Measurements from ENCODE around the gene LRP6. TPM values are rescaled to one million over a fixed set of nuclear protein-coding genes. Genes with fewer than 3 reads are reported as not detected.

The LRP6 gene
- total RNA-seq, 1 donor from 2014 or later: 40.9 TPM

DNA sequence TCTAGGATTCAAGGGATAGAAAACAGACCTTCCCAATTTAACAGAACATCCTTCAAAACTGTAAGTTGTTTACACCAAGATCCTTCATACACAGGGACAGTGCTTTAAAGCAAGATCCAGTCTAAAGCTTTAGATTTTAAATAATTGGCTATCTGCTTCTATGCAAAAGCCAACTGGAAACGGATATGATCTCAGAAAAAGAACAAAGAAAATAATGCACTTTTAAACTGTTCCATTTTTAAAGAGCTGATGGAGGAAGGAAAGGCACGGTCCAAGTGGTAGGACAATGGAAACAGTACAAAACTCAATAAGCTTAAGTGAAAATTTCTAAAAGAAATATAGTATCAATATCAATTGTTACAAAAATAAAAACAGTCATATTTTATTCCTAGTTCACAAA is 27.7 kb downstream of the LRP6 start:
- peaks cover 73% of the 10 kb centered on the region for H4K20me1 ChIP-seq (ENCODE audit: insufficient read depth, low read length)
- Mint-ChIP-seq H3K4me1 (ENCODE audit: low read depth, unreplicated experiment) (peaks cover 23% of the 10 kb centered on the region), H3K27ac (ENCODE audit: unreplicated experiment) (no peak overlapping the region), H3K4me3 (ENCODE audit: unreplicated experiment) (no peak overlapping the region), H3K36me3 (ENCODE audit: low read depth, unreplicated experiment) (peaks cover 9% of the 10 kb centered on the region), H3K9me3 (ENCODE audit: unreplicated experiment) (no peaks in the 10 kb centered on the region), H3K27me3 (ENCODE audit: low read depth, unreplicated experiment) (no peaks in the 10 kb centered on the region)
- FAIRE-seq (no peak), DNase-seq (ENCODE audit: low read depth) (no peak)
- H3K4me2 ChIP-seq (ENCODE audit: low read length): no peak overlapping the region
- TF ChIP-seq EZH2 (IDR thresholded peaks at IDR 0.05; ENCODE audit: insufficient read depth, low read length): no peak
- TF ChIP-seq, protein P1, sequence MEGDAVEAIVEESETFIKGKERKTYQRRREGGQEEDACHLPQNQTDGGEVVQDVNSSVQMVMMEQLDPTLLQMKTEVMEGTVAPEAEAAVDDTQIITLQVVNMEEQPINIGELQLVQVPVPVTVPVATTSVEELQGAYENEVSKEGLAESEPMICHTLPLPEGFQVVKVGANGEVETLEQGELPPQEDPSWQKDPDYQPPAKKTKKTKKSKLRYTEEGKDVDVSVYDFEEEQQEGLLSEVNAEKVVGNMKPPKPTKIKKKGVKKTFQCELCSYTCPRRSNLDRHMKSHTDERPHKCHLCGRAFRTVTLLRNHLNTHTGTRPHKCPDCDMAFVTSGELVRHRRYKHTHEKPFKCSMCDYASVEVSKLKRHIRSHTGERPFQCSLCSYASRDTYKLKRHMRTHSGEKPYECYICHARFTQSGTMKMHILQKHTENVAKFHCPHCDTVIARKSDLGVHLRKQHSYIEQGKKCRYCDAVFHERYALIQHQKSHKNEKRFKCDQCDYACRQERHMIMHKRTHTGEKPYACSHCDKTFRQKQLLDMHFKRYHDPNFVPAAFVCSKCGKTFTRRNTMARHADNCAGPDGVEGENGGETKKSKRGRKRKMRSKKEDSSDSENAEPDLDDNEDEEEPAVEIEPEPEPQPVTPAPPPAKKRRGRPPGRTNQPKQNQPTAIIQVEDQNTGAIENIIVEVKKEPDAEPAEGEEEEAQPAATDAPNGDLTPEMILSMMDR (IDR thresholded peaks at IDR 0.05; ENCODE audit: insufficient read depth, low read depth, low read length): no peak
- H3K27ac ChIP-seq (ENCODE audit: low read depth, low read length): no peak overlapping the region
- H3K9ac ChIP-seq (ENCODE audit: low read length): no peak overlapping the region
- no peak overlapping the region for H2AFZ ChIP-seq (ENCODE audit: low read depth, low read length)
- no peaks in the 10 kb centered on the region for H3K27me3 ChIP-seq (ENCODE audit: insufficient read depth, low read length)
- H3K9me3 ChIP-seq (ENCODE audit: insufficient read depth, low read depth, low read length): no peaks in the 10 kb centered on the region
- peaks cover 94% of the 10 kb centered on the region for H3K79me2 ChIP-seq (ENCODE audit: insufficient read depth, low read length)
- H3K4me3 ChIP-seq (ENCODE audit: insufficient read depth, low read depth, low read length): no peak overlapping the region
- H3K36me3 ChIP-seq (ENCODE audit: insufficient read depth, low read length): peaks cover 3% of the 10 kb centered on the region
- no peaks in the 10 kb centered on the region for H3K4me1 ChIP-seq (ENCODE audit: insufficient read depth, low read length)

GRCh38 chr12:12238605-12239004 is 28.2 kb downstream of the LRP6 start:
- Histone ChIP-seq H4K20me1 (ENCODE audit: insufficient read depth, low read length) (peaks cover 72% of the 10 kb centered on the region), H3K4me2 (ENCODE audit: low read length) (no peak overlapping the region), H3K4me1 (ENCODE audit: insufficient read depth, low read length) (no peaks in the 10 kb centered on the region), H3K9me3 (ENCODE audit: insufficient read depth, low read depth, low read length) (no peaks in the 10 kb centered on the region), H3K4me3 (ENCODE audit: insufficient read depth, low read depth, low read length) (no peak overlapping the region), H3K27me3 (ENCODE audit: insufficient read depth, low read length) (no peaks in the 10 kb centered on the region), H3K27ac (ENCODE audit: low read depth, low read length) (no peak overlapping the region), H2AFZ (ENCODE audit: low read depth, low read length) (no peak overlapping the region), H3K36me3 (ENCODE audit: insufficient read depth, low read length) (no peaks in the 10 kb centered on the region), H3K9ac (ENCODE audit: low read length) (no peak overlapping the region), H3K79me2 (ENCODE audit: insufficient read depth, low read length) (peaks cover 95% of the 10 kb centered on the region)
- peaks cover 23% of the 10 kb centered on the region for H3K4me1 Mint-ChIP-seq (ENCODE audit: low read depth, unreplicated experiment)
- DNase-seq (ENCODE audit: low read depth) (no peak), FAIRE-seq (no peak)
- H3K9me3 Mint-ChIP-seq (ENCODE audit: unreplicated experiment): no peaks in the 10 kb centered on the region
- H3K27ac Mint-ChIP-seq (ENCODE audit: unreplicated experiment): no peak overlapping the region
- H3K27me3 Mint-ChIP-seq (ENCODE audit: low read depth, unreplicated experiment): no peaks in the 10 kb centered on the region
- peaks cover 6% of the 10 kb centered on the region for H3K36me3 Mint-ChIP-seq (ENCODE audit: low read depth, unreplicated experiment)
- no peak for TF ChIP-seq EZH2 (IDR thresholded peaks at IDR 0.05; ENCODE audit: insufficient read depth, low read length)
- TF ChIP-seq, protein P1 (IDR thresholded peaks at IDR 0.05; ENCODE audit: insufficient read depth, low read depth, low read length): no peak
- no peak overlapping the region for H3K4me3 Mint-ChIP-seq (ENCODE audit: unreplicated experiment)

DNA sequence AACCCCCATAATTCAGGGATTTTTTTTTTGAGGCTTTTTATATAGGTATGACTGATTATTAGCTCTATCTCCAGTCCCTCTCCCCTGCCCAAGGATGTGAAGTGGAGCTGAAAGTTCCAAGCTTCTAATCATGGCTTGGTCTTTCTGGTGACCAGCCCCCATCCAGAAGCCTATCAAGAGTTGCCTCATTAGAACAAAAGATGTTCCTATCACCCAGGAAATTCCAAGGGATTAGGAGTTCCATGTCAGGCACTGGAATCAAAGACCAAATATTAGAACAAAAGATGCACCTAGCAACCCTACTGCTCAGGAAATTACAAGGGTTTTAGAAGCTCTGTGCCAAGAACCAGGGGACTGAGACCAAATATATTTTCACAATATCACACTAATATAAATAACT is 29.9 kb downstream of the LRP6 start:
- Mint-ChIP-seq H3K36me3 (ENCODE audit: low read depth, unreplicated experiment) (peaks cover 5% of the 10 kb centered on the region), H3K27ac (ENCODE audit: unreplicated experiment) (no peak overlapping the region), H3K4me3 (ENCODE audit: unreplicated experiment) (no peak overlapping the region), H3K27me3 (ENCODE audit: low read depth, unreplicated experiment) (no peaks in the 10 kb centered on the region), H3K4me1 (ENCODE audit: low read depth, unreplicated experiment) (peaks cover 17% of the 10 kb centered on the region), H3K9me3 (ENCODE audit: unreplicated experiment) (no peaks in the 10 kb centered on the region)
- TF ChIP-seq, protein P1 (IDR thresholded peaks at IDR 0.05; ENCODE audit: insufficient read depth, low read depth, low read length): no peak
- no peak for TF ChIP-seq EZH2 (IDR thresholded peaks at IDR 0.05; ENCODE audit: insufficient read depth, low read length)
- no peak overlapping the region for H3K4me3 ChIP-seq (ENCODE audit: insufficient read depth, low read depth, low read length)
- FAIRE-seq (no peak), DNase-seq (ENCODE audit: low read depth) (no peak)
- peaks cover 80% of the 10 kb centered on the region for H4K20me1 ChIP-seq (ENCODE audit: insufficient read depth, low read length)
- H3K27ac ChIP-seq (ENCODE audit: low read depth, low read length): no peak overlapping the region
- H3K4me2 ChIP-seq (ENCODE audit: low read length): no peak overlapping the region
- no peak overlapping the region for H3K9ac ChIP-seq (ENCODE audit: low read length)
- no peak overlapping the region for H2AFZ ChIP-seq (ENCODE audit: low read depth, low read length)
- peaks cover 93% of the 10 kb centered on the region for H3K79me2 ChIP-seq (ENCODE audit: insufficient read depth, low read length)
- H3K4me1 ChIP-seq (ENCODE audit: insufficient read depth, low read length): no peaks in the 10 kb centered on the region
- H3K27me3 ChIP-seq (ENCODE audit: insufficient read depth, low read length): no peaks in the 10 kb centered on the region
- no peaks in the 10 kb centered on the region for H3K9me3 ChIP-seq (ENCODE audit: insufficient read depth, low read depth, low read length)
- no peaks in the 10 kb centered on the region for H3K36me3 ChIP-seq (ENCODE audit: insufficient read depth, low read length)

Data from astrocyte (in vitro differentiated cells and primary cell).